ENCODE results near the gene NUDT1. TPM values are rescaled to one million over a fixed set of nuclear protein-coding genes. Genes with fewer than 3 reads are reported as not detected.

The NUDT1 gene
- total RNA-seq, 1 donor from 2014 or later = 12.0 TPM

GRCh38 chr7:2196381-2197378, 45.3 kb upstream of the NUDT1 start:
- Histone ChIP-seq H3K36me3 (ENCODE audit: insufficient read depth, low read length) (peaks cover 3% of the 10 kb centered on the region), H3K9ac (ENCODE audit: low read length) (no peak overlapping the region), H3K9me3 (ENCODE audit: insufficient read depth, low read depth, low read length) (no peaks in the 10 kb centered on the region), H3K27ac (ENCODE audit: low read depth, low read length) (no peak overlapping the region), H3K4me2 (ENCODE audit: low read length) (no peak overlapping the region), H3K4me1 (ENCODE audit: insufficient read depth, low read length) (no peaks in the 10 kb centered on the region), H4K20me1 (ENCODE audit: insufficient read depth, low read length) (peaks cover 4% of the 10 kb centered on the region), H2AFZ (ENCODE audit: low read depth, low read length) (no peak overlapping the region), H3K4me3 (ENCODE audit: insufficient read depth, low read depth, low read length) (no peak overlapping the region), H3K27me3 (ENCODE audit: insufficient read depth, low read length) (no peaks in the 10 kb centered on the region), H3K79me2 (ENCODE audit: insufficient read depth, low read length) (no peaks in the 10 kb centered on the region)
- no peak for TF ChIP-seq EZH2 (IDR thresholded peaks at IDR 0.05; ENCODE audit: insufficient read depth, low read length)
- Mint-ChIP-seq H3K4me1 (ENCODE audit: low read depth, unreplicated experiment) (no peaks in the 10 kb centered on the region), H3K27me3 (ENCODE audit: low read depth, unreplicated experiment) (no peaks in the 10 kb centered on the region), H3K27ac (ENCODE audit: unreplicated experiment) (no peak overlapping the region), H3K36me3 (ENCODE audit: low read depth, unreplicated experiment) (peaks cover 28% of the 10 kb centered on the region), H3K4me3 (ENCODE audit: unreplicated experiment) (no peak overlapping the region), H3K9me3 (ENCODE audit: unreplicated experiment) (no peaks in the 10 kb centered on the region)
- FAIRE-seq (no peak), DNase-seq (ENCODE audit: low read depth) (no peak)

GRCh38 chr7:2197436-2198155, 44.4 kb upstream of the NUDT1 start:
- peaks cover 32% of the 10 kb centered on the region for H3K36me3 Mint-ChIP-seq (ENCODE audit: low read depth, unreplicated experiment)

GRCh38 chr7:2198206-2198605, 43.8 kb upstream of the NUDT1 start:
- Mint-ChIP-seq H3K27me3 (ENCODE audit: low read depth, unreplicated experiment) (no peaks in the 10 kb centered on the region), H3K27ac (ENCODE audit: unreplicated experiment) (no peak overlapping the region), H3K4me1 (ENCODE audit: low read depth, unreplicated experiment) (peaks cover 1% of the 10 kb centered on the region), H3K9me3 (ENCODE audit: unreplicated experiment) (no peaks in the 10 kb centered on the region), H3K4me3 (ENCODE audit: unreplicated experiment) (no peak overlapping the region), H3K36me3 (ENCODE audit: low read depth, unreplicated experiment) (peaks cover 34% of the 10 kb centered on the region)
- Histone ChIP-seq H3K4me2 (ENCODE audit: low read length) (no peak overlapping the region), H3K9ac (ENCODE audit: low read length) (no peak overlapping the region), H3K36me3 (ENCODE audit: insufficient read depth, low read length) (peaks cover 3% of the 10 kb centered on the region), H3K27me3 (ENCODE audit: insufficient read depth, low read length) (no peaks in the 10 kb centered on the region), H3K4me3 (ENCODE audit: insufficient read depth, low read depth, low read length) (no peak overlapping the region), H3K9me3 (ENCODE audit: insufficient read depth, low read depth, low read length) (no peaks in the 10 kb centered on the region), H4K20me1 (ENCODE audit: insufficient read depth, low read length) (peaks cover 12% of the 10 kb centered on the region), H3K4me1 (ENCODE audit: insufficient read depth, low read length) (no peaks in the 10 kb centered on the region), H3K79me2 (ENCODE audit: insufficient read depth, low read length) (no peaks in the 10 kb centered on the region), H2AFZ (ENCODE audit: low read depth, low read length) (no peak overlapping the region), H3K27ac (ENCODE audit: low read depth, low read length) (no peak overlapping the region)
- TF ChIP-seq, protein P1, sequence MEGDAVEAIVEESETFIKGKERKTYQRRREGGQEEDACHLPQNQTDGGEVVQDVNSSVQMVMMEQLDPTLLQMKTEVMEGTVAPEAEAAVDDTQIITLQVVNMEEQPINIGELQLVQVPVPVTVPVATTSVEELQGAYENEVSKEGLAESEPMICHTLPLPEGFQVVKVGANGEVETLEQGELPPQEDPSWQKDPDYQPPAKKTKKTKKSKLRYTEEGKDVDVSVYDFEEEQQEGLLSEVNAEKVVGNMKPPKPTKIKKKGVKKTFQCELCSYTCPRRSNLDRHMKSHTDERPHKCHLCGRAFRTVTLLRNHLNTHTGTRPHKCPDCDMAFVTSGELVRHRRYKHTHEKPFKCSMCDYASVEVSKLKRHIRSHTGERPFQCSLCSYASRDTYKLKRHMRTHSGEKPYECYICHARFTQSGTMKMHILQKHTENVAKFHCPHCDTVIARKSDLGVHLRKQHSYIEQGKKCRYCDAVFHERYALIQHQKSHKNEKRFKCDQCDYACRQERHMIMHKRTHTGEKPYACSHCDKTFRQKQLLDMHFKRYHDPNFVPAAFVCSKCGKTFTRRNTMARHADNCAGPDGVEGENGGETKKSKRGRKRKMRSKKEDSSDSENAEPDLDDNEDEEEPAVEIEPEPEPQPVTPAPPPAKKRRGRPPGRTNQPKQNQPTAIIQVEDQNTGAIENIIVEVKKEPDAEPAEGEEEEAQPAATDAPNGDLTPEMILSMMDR (IDR thresholded peaks at IDR 0.05; ENCODE audit: insufficient read depth, low read depth, low read length) = no peak
- TF ChIP-seq EZH2 (IDR thresholded peaks at IDR 0.05; ENCODE audit: insufficient read depth, low read length) = no peak
- DNase-seq (ENCODE audit: low read depth) (no peak), FAIRE-seq (no peak)

More at GRCh38 chr7:2197436-2198155, 44.4 kb upstream of the NUDT1 start:
- H3K27me3 ChIP-seq (ENCODE audit: insufficient read depth, low read length) = no peaks in the 10 kb centered on the region
- H3K27ac ChIP-seq (ENCODE audit: low read depth, low read length) = no peak overlapping the region
- no peaks in the 10 kb centered on the region for H3K9me3 ChIP-seq (ENCODE audit: insufficient read depth, low read depth, low read length)
- no peaks in the 10 kb centered on the region for H3K4me1 ChIP-seq (ENCODE audit: insufficient read depth, low read length)
- H3K36me3 ChIP-seq (ENCODE audit: insufficient read depth, low read length) = peaks cover 3% of the 10 kb centered on the region
- H3K9ac ChIP-seq (ENCODE audit: low read length) = no peak overlapping the region
- no peak overlapping the region for H3K4me3 ChIP-seq (ENCODE audit: insufficient read depth, low read depth, low read length)
- Mint-ChIP-seq H3K27me3 (ENCODE audit: low read depth, unreplicated experiment) (no peaks in the 10 kb centered on the region), H3K4me3 (ENCODE audit: unreplicated experiment) (no peak overlapping the region), H3K27ac (ENCODE audit: unreplicated experiment) (no peak overlapping the region), H3K4me1 (ENCODE audit: low read depth, unreplicated experiment) (no peaks in the 10 kb centered on the region), H3K9me3 (ENCODE audit: unreplicated experiment) (no peaks in the 10 kb centered on the region)
- TF ChIP-seq EZH2 (IDR thresholded peaks at IDR 0.05; ENCODE audit: insufficient read depth, low read length) = no peak
- TF ChIP-seq, protein P1 (IDR thresholded peaks at IDR 0.05; ENCODE audit: insufficient read depth, low read depth, low read length) = no peak
- H4K20me1 ChIP-seq (ENCODE audit: insufficient read depth, low read length) = peaks cover 6% of the 10 kb centered on the region
- H3K79me2 ChIP-seq (ENCODE audit: insufficient read depth, low read length) = no peaks in the 10 kb centered on the region
- FAIRE-seq (no peak), DNase-seq (ENCODE audit: low read depth) (no peak)
- no peak overlapping the region for H3K4me2 ChIP-seq (ENCODE audit: low read length)
- no peak overlapping the region for H2AFZ ChIP-seq (ENCODE audit: low read depth, low read length)

Measured in astrocyte (in vitro differentiated cells and primary cell).